ENCODE measurements around the gene NR2C2.

Gene NR2C2

GRCh38 chr3:14989943-14990779 is 42.8 kb downstream of the NR2C2 start:
- Histone ChIP-seq H3K4me1 (ENCODE audit: insufficient read depth, poor library complexity, severe bottlenecking) (no peaks in the 10 kb centered on the region), H3K27me3 (ENCODE audit: insufficient read depth, poor library complexity, severe bottlenecking) (no peaks in the 10 kb centered on the region), H3K36me3 (ENCODE audit: low read depth) (no peaks in the 10 kb centered on the region), H3K9me3 (ENCODE audit: severe bottlenecking) (no peaks in the 10 kb centered on the region), H3K4me3 (ENCODE audit: severe bottlenecking) (no peak overlapping the region), H3K27ac (ENCODE audit: poor library complexity, severe bottlenecking) (no peak overlapping the region)
- DNase-seq (ENCODE audit: low spot score) (no peak), ATAC-seq (ENCODE audit: low read depth) (no peak)
- TF ChIP-seq, protein P1, sequence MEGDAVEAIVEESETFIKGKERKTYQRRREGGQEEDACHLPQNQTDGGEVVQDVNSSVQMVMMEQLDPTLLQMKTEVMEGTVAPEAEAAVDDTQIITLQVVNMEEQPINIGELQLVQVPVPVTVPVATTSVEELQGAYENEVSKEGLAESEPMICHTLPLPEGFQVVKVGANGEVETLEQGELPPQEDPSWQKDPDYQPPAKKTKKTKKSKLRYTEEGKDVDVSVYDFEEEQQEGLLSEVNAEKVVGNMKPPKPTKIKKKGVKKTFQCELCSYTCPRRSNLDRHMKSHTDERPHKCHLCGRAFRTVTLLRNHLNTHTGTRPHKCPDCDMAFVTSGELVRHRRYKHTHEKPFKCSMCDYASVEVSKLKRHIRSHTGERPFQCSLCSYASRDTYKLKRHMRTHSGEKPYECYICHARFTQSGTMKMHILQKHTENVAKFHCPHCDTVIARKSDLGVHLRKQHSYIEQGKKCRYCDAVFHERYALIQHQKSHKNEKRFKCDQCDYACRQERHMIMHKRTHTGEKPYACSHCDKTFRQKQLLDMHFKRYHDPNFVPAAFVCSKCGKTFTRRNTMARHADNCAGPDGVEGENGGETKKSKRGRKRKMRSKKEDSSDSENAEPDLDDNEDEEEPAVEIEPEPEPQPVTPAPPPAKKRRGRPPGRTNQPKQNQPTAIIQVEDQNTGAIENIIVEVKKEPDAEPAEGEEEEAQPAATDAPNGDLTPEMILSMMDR (IDR thresholded peaks at IDR 0.05; ENCODE audit: poor library complexity, severe bottlenecking) = no peak

GRCh38 chr3:14990780-14991148 is 43.4 kb downstream of the NR2C2 start:
- Histone ChIP-seq H3K9me3 (ENCODE audit: severe bottlenecking) (no peaks in the 10 kb centered on the region), H3K27ac (ENCODE audit: poor library complexity, severe bottlenecking) (no peak overlapping the region), H3K27me3 (ENCODE audit: insufficient read depth, poor library complexity, severe bottlenecking) (no peaks in the 10 kb centered on the region), H3K4me1 (ENCODE audit: insufficient read depth, poor library complexity, severe bottlenecking) (no peaks in the 10 kb centered on the region), H3K4me3 (ENCODE audit: severe bottlenecking) (no peak overlapping the region), H3K36me3 (ENCODE audit: low read depth) (no peaks in the 10 kb centered on the region)
- TF ChIP-seq, protein P1 (IDR thresholded peaks at IDR 0.05; ENCODE audit: poor library complexity, severe bottlenecking) = no peak
- ATAC-seq (ENCODE audit: low read depth) = no peak
- DNase-seq (ENCODE audit: low spot score) = no peak

- TF ChIP-seq, protein P1 (IDR thresholded peaks at IDR 0.05; ENCODE audit: poor library complexity, severe bottlenecking) = no peak
- Histone ChIP-seq H3K9me3 (ENCODE audit: severe bottlenecking) (no peaks in the 10 kb centered on the region), H3K27me3 (ENCODE audit: insufficient read depth, poor library complexity, severe bottlenecking) (no peaks in the 10 kb centered on the region), H3K36me3 (ENCODE audit: low read depth) (no peaks in the 10 kb centered on the region), H3K4me1 (ENCODE audit: insufficient read depth, poor library complexity, severe bottlenecking) (no peaks in the 10 kb centered on the region), H3K4me3 (ENCODE audit: severe bottlenecking) (no peak overlapping the region), H3K27ac (ENCODE audit: poor library complexity, severe bottlenecking) (no peak overlapping the region)
- ATAC-seq (ENCODE audit: low read depth) (no peak), DNase-seq (ENCODE audit: low spot score) (no peak)
Measured at GRCh38 chr3:14991151-14991742, 43.9 kb downstream of the NR2C2 start.

GRCh38 chr3:14991818-14992612 is 44.6 kb downstream of the NR2C2 start:
- TF ChIP-seq, protein P1 (IDR thresholded peaks at IDR 0.05; ENCODE audit: poor library complexity, severe bottlenecking) = no peak
- Histone ChIP-seq H3K9me3 (ENCODE audit: severe bottlenecking) (no peaks in the 10 kb centered on the region), H3K27me3 (ENCODE audit: insufficient read depth, poor library complexity, severe bottlenecking) (no peaks in the 10 kb centered on the region), H3K36me3 (ENCODE audit: low read depth) (no peaks in the 10 kb centered on the region), H3K4me1 (ENCODE audit: insufficient read depth, poor library complexity, severe bottlenecking) (no peaks in the 10 kb centered on the region), H3K27ac (ENCODE audit: poor library complexity, severe bottlenecking) (no peak overlapping the region), H3K4me3 (ENCODE audit: severe bottlenecking) (no peak overlapping the region)
- DNase-seq (ENCODE audit: low spot score) (no peak), ATAC-seq (ENCODE audit: low read depth) (0 out of 3 replicates have a peak, but pooled peaks have one; percentile 21)
